GM18511 (cell line): Measurements from ENCODE around the gene CAPN7.

Source experiments
- ATAC-seq: cut with Tn5 transposase; IDR thresholded peaks from one replicate; pipeline ENCODE4 v1.9.1; 2021; ENCODE audit warnings: mild to moderate bottlenecking, moderate library complexity; ENCODE audit not compliant: unreplicated experiment

CAPN7 gene

DNA sequence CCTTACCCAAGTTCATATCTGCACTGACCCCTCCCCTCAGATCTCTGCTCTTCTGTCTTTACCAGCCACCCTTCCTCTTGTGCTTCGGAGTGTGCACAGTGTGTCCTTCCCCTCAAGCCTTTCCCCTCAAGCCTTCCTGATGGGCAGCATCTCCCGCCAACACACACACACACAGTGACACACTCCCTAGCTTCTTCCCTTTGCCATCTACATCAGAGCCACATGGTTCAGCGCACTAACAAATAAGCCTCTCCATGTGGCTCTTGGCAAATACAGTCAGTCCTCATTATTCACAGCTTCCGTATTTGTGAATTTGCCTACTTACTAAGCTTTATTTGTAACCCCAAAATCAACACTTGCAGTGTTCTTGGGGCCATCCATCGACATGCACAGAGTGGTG is 88.9 kb downstream of the CAPN7 start:
- ATAC-seq, result no peak

DNA sequence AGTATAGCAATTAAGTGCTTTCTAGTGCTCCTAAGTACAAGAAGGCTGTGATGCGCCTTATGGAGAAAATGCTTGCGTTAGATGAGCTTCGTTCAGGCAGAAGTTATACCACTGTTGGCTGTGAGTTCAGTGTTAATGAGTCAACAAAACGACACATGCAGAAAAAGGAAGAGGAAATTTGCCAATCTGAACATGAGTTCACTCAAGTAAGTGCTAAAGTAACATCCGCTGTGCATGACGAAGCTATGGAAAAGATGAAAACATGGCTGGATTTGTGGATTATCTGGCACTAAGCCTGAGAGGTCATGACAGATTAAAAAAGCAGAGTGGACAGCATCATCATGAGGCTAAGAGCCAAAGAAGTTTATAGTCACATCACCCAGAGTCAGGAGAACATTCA is 89.5 kb downstream of the CAPN7 start:
- ATAC-seq, result no peak

DNA sequence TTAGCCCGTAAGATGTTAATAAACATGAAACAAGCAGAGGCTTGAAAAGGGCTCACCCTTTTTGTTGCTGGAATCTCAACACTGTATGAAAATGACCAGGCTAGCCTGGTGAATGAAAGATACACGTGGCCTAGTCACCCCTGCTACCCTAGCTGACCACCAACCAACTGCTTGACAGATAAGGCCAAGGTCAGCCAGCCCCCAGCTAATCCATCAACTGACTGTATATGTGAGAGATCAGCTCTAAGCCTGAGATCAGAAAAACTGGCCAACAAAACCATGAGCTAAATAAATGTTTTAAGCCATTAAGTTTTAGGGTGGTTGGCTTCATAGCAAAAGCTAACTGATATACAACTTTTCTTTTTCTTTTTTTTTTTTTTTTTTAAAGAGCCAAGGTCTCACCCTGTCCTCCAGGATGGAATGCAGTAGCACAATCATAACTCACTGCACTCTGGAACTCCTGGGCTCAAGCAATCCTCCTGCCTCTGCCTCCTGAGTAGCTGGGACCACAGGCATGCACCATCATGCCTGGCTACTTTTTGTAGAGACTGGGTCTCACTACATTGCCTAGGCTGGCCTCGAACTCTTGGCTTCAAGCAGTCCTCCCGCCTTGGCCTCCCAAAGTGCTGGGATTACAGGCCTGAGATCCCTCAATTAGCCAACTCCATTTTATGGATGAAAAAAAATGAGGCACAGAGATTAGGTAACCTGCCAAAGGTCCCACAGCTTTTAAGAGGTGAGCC is 91.7 kb downstream of the CAPN7 start:
- ATAC-seq, result no peak

DNA sequence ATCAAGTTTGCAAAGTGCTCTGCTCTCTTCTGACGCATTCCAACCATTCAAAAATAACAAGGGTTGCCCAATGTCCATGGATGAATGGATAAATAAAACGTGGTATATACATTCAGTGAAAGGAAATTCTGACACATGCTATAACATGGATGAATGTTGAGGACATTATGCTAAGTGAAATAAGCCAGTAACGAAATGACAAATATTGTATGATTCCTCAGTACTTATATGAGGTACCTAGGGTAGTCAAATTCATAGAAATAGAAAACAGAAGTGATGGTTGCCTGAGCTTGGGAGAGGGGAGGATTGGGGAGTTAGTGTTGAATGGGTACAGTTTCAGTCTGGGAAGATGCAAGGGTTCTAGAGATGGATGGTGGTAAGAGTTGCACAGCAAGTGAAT is 92.5 kb downstream of the CAPN7 start:
- ATAC-seq, result no peak

DNA sequence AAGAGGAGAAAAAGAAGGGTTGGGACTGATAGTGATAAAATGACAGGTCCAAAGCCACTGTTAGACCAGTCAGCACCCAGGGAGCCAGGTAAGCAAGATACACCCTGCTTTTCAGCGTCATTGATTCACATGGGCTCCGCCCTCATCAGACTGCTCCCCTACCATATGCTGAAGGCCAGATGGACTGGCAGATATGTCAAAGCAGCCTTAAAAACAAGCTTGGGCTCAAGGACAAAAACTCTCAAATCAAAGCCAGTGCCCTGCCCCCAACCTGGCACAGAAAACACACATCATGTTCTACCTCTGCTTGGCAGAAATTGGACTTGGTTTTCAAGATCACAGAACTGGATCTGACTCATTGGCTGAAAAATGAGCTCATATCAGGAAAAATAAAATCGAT is 93.0 kb downstream of the CAPN7 start:
- no peak for ATAC-seq

DNA sequence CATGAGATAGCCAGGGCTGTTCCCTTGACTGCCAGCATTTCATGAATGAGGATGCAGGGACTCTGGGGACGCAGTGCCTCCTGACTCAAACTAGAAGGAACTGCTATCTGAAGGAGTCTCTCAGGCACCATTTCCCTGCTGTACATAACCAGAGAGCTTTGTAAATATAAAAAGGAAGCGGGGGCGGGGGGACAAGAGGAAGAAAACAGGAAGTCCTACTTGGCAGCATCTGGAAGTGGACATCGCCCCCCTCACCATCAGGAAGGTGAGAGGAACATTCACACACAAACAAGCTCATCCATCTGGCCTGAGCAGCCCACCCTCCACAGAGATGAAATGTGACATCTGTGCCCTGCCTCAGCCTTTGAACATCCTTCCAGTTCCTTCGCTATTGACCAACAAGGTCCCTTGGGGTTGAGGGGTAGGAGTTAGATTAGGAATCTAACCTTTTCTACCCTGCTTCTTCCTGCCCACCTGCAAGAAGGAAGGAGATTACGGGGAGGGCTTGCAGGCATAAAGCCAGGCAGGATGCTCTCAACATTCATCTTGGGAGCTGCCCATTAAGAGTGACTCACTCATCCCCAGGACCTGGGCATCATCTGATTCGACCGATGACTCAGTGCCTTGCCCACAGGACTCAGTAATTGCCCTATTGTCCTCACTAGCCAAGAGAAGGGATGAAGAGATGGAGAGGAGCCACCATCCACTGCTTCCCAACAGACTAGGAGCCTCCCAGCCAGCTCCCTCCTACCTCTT is 94.5 kb downstream of the CAPN7 start:
- no peak for ATAC-seq

DNA sequence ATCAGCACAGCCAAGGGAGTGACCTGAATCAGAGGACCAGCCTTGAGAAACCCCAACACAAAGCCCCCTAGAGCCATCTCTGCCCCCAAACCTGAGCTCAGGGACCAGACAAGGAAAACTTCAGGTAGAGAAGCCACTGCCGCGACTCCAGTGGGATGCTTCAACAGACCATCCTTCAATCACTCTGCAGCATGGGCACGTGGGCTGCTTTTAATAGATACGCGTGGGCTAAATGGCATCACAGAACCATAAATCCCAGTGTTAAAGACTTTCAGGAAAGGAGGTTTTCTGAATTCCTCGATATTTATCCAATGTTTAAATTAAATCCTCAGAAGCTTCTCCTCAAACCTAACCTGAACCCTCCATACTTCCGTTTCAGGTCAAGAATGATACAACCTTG is 95.7 kb downstream of the CAPN7 start:
- no peak for ATAC-seq
